ENCODE results near the gene MS4A3. TPM values are rescaled to one million over a fixed set of nuclear protein-coding genes. Genes with fewer than 3 reads are reported as not detected.

MS4A3 gene
- polyA plus RNA-seq, 2 of the 4 experiments (the other 2 are of a cell fraction) = not detected

- no peak for ATAC-seq
- WGBS (ENCODE audit: missing lambda C conversion rate) = 19% methylated on average over 4 of the region's 4 CpGs
- Histone ChIP-seq H3K4me2 (no peak overlapping the region), H3K9me3 (no peaks in the 10 kb centered on the region), H3K27ac (no peak overlapping the region), H3K4me1 (no peaks in the 10 kb centered on the region), H3K4me3 (no peak overlapping the region)
- POLR2A ChIA-PET = no interaction called here
- FAIRE-seq = no peak
- no peak for DNase-seq (ENCODE audit: low read depth in 1 of 2, low spot score in 1 of 2)
- CTCF ChIA-PET = interaction anchor here (0.6 kb wide), 1 partner anchor 12 kb away, joined by 3 read pairs; no protein-coding TSS in a partner anchor
- TF ChIP-seq FOSB (CRISPR knock-in tag; IDR thresholded peaks at IDR 0.05) (no peak), CBX2 (IDR thresholded peaks at IDR 0.05; ENCODE audit: borderline replicate concordance, low read depth) (no peak), RARB (CRISPR knock-in tag; IDR thresholded peaks at IDR 0.05) (no peak), JUNB (IDR thresholded peaks at IDR 0.05) (no peak), MYC (IDR thresholded peaks at IDR 0.05; ENCODE audit: borderline replicate concordance, low read length) (no peak), EP300 (IDR thresholded peaks at IDR 0.05) (no peak), PBX3 (IDR thresholded peaks at IDR 0.05) (no peak), TP53 (CRISPR knock-in tag; IDR thresholded peaks at IDR 0.05) (no peak), POLR2A (IDR thresholded peaks at IDR 0.05; ENCODE audit: low read length) (no peak), RCOR1 (IDR thresholded peaks at IDR 0.05; ENCODE audit: low read depth, low read length) (no peak), ESRRA (IDR thresholded peaks at IDR 0.05; ENCODE audit: borderline replicate concordance, low read length) (no peak), SREBF2 (IDR thresholded peaks at IDR 0.05) (no peak), KDM5A (IDR thresholded peaks at IDR 0.05) (no peak), ZC3H11A (IDR thresholded peaks at IDR 0.05) (no peak), SMC3 (IDR thresholded peaks at IDR 0.05) (no peak)
Measured at GRCh38 chr11:60095477-60096120, 39.1 kb downstream of the MS4A3 start.

DNA sequence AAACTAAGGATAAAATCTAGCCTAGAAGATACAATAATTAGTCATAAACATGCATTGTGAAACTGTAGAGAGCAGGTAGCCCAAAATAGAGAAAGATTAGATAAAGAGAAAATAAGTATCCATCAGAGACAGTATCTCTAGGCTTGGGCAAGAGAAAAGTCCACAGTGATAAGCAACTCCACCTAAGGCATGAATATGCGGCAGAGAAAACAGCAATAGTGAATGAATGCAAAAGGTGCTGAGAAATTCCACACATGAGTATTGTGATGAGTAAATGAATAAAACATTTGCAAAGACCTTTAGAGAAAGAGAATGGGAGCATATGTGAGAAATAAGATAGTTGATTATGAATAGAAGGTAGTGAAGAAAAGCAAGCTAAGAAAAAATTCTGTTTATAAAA is 40.7 kb downstream of the MS4A3 start:
- 97% methylated on average over 1 of the region's 1 CpG for WGBS (ENCODE audit: missing lambda C conversion rate)
- POLR2A ChIA-PET = interaction anchor here (0.6 kb wide), 1 partner anchor 217 kb away, joined by 3 read pairs; no protein-coding TSS in a partner anchor
- Histone ChIP-seq H3K4me1 (no peaks in the 10 kb centered on the region), H3K27ac (no peak overlapping the region), H3K4me2 (no peak overlapping the region), H3K9me3 (no peaks in the 10 kb centered on the region), H3K4me3 (no peak overlapping the region)
- FAIRE-seq = no peak
- TF ChIP-seq, protein P1, sequence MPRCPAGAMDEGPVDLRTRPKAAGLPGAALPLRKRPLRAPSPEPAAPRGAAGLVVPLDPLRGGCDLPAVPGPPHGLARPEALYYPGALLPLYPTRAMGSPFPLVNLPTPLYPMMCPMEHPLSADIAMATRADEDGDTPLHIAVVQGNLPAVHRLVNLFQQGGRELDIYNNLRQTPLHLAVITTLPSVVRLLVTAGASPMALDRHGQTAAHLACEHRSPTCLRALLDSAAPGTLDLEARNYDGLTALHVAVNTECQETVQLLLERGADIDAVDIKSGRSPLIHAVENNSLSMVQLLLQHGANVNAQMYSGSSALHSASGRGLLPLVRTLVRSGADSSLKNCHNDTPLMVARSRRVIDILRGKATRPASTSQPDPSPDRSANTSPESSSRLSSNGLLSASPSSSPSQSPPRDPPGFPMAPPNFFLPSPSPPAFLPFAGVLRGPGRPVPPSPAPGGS (IDR thresholded peaks at IDR 0.05) = no peak
- no peak for TF ChIP-seq TP53 (CRISPR knock-in tag; IDR thresholded peaks at IDR 0.05)
- TF ChIP-seq, protein P2, sequence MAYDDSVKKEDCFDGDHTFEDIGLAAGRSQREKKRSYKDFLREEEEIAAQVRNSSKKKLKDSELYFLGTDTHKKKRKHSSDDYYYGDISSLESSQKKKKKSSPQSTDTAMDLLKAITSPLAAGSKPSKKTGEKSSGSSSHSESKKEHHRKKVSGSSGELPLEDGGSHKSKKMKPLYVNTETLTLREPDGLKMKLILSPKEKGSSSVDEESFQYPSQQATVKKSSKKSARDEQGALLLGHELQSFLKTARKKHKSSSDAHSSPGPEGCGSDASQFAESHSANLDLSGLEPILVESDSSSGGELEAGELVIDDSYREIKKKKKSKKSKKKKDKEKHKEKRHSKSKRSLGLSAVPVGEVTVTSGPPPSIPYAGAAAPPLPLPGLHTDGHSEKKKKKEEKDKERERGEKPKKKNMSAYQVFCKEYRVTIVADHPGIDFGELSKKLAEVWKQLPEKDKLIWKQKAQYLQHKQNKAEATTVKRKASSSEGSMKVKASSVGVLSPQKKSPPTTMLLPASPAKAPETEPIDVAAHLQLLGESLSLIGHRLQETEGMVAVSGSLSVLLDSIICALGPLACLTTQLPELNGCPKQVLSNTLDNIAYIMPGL (CRISPR knock-in tag; IDR thresholded peaks at IDR 0.05; ENCODE audit: borderline replicate concordance) = no peak
- no peak for TF ChIP-seq HOXA7 (CRISPR knock-in tag; IDR thresholded peaks at IDR 0.05)
- no peak for TF ChIP-seq CBX8 (IDR thresholded peaks at IDR 0.05)
- no peak for TF ChIP-seq PBX3 (IDR thresholded peaks at IDR 0.05)
- no peak for TF ChIP-seq KDM5A (IDR thresholded peaks at IDR 0.05)
- no peak for TF ChIP-seq ZC3H11A (IDR thresholded peaks at IDR 0.05)
- no peak for TF ChIP-seq RAD21 (conservative IDR thresholded peaks at IDR 0.05 in 1 of 2, IDR thresholded peaks at IDR 0.05 in 1 of 2)
- TF ChIP-seq NR3C1 (IDR thresholded peaks at IDR 0.05) = no peak
- TF ChIP-seq PHF8 (IDR thresholded peaks at IDR 0.05; ENCODE audit: borderline replicate concordance, low read depth) = no peak
- no peak for TF ChIP-seq HDAC2 (IDR thresholded peaks at IDR 0.05)
- no peak for TF ChIP-seq GATA3 (IDR thresholded peaks at IDR 0.05; ENCODE audit: borderline replicate concordance)
- TF ChIP-seq CBX2 (IDR thresholded peaks at IDR 0.05; ENCODE audit: borderline replicate concordance, low read depth) = no peak
- no peak for TF ChIP-seq CEBPB (IDR thresholded peaks at IDR 0.05)
- no peak for TF ChIP-seq ZFP36 (IDR thresholded peaks at IDR 0.05; ENCODE audit: borderline replicate concordance, partially characterized antibody)
- no peak for ATAC-seq
- DNase-seq (ENCODE audit: low read depth in 1 of 2, low spot score in 1 of 2) = no peak
- CTCF ChIA-PET = no interaction called here

All from A549 (cell line).